Epithelial cell of esophagus (primary cell): ENCODE data around the gene GPR39.

Experiments used
- DNase-seq: peaks from one replicate; pipeline ENCODE4 v3.0.0; 2010; ENCODE audit warnings: low read depth
- H3K4me3 ChIP-seq: 2 replicates; pipeline ENCODE4 v1.5.1; 2011; ENCODE audit warnings: mild to moderate bottlenecking, low read length, control low read depth
- TF ChIP-seq, protein P1 (sequence below): IDR thresholded peaks from 2 replicates; pipeline ENCODE4 v1.5.1; 2011; ENCODE audit warnings: low read depth, mild to moderate bottlenecking, low read length, control low read depth, inconsistent platforms; ENCODE audit not compliant: insufficient read depth; ENCODE audit errors: missing control alignments

The GPR39 gene

DNA sequence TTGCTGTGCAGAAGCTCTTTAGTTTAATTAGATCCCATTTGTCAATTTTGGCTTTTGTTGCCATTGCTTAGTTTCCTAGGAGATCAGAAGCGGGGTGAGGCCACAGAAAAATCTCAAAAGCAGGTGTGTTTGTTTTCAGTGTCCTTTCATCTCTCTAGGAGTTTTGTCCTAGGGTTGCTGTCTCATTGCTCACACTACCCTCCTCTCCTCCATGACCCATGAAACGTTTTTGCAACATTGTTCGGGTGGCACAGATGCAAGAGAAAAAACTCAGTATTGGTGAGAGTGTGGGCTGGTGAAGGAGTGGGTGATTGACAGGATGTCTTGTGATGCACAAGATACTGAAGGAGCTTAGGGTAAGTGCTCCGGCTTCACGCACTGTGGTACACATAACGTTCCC is 149.8 kb downstream of the GPR39 start:
- no peak for DNase-seq
- TF ChIP-seq, protein P1, sequence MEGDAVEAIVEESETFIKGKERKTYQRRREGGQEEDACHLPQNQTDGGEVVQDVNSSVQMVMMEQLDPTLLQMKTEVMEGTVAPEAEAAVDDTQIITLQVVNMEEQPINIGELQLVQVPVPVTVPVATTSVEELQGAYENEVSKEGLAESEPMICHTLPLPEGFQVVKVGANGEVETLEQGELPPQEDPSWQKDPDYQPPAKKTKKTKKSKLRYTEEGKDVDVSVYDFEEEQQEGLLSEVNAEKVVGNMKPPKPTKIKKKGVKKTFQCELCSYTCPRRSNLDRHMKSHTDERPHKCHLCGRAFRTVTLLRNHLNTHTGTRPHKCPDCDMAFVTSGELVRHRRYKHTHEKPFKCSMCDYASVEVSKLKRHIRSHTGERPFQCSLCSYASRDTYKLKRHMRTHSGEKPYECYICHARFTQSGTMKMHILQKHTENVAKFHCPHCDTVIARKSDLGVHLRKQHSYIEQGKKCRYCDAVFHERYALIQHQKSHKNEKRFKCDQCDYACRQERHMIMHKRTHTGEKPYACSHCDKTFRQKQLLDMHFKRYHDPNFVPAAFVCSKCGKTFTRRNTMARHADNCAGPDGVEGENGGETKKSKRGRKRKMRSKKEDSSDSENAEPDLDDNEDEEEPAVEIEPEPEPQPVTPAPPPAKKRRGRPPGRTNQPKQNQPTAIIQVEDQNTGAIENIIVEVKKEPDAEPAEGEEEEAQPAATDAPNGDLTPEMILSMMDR: no peak
- no peak overlapping the region for H3K4me3 ChIP-seq

- TF ChIP-seq, protein P1: no peak
- no peak for DNase-seq
- H3K4me3 ChIP-seq: no peak overlapping the region
Measured at GRCh38 chr2:132567682-132568081, 151.1 kb downstream of the GPR39 start.

- no peak overlapping the region for H3K4me3 ChIP-seq
- TF ChIP-seq, protein P1: no peak
- DNase-seq: no peak
Measured at GRCh38 chr2:132568656-132569055, 152.1 kb downstream of the GPR39 start.

DNA sequence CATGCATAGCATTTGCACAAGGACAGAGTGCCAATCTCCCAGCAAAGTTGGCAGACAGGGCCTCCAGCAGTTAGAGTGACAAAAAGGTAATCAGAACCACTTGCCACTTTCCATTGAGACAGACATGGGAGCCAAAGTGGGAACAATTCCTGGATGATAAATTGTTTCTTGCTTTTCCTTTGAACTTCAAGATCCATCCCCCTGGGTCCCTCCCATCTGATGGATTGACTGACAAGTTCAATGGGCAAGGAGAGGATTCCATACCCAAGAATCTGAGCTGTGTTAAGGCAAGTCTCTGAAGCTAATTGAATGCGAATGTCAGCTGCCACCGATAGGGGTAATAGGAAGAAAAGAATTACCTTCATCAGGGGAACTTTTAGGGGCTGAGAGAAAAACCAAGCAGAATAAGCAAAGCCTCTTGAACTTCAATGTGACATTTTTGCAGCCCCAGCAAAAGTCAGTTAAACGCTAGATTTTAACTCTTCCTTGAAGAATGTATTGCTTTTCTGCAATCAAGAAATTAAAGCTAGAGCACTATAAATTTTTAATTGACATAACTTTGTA is 156.9 kb downstream of the GPR39 start:
- no peak for DNase-seq
- H3K4me3 ChIP-seq: no peak overlapping the region
- TF ChIP-seq, protein P1: no peak

- no peak overlapping the region for H3K4me3 ChIP-seq
- DNase-seq: no peak
- TF ChIP-seq, protein P1: no peak
Measured at GRCh38 chr2:132577686-132578085, 161.1 kb downstream of the GPR39 start.

DNA sequence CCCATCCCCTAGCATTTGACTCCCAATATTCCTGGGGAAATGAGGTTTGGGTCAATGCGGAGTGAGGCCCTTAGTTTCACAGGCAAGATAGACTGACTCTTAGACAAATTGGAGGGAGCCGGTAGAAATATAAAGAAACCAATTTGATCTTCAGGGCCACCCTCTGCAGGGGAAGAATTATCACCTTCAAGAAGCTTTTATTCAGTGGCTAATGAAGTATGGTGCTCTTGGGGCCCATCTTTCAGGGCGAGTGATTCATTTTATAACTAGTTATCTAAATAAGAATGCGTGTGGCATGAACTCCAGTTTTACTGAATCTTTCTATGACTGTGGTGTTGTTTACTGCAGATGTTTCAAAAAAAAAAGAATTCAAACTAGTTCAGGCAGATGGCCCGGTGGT is 165.0 kb downstream of the GPR39 start:
- no peak for DNase-seq
- TF ChIP-seq, protein P1: no peak
- H3K4me3 ChIP-seq: no peak overlapping the region

GRCh38 chr2:132581991-132582738 is 165.6 kb downstream of the GPR39 start:
- DNase-seq: peak; percentile 58
- H3K4me3 ChIP-seq: no peak overlapping the region
- TF ChIP-seq, protein P1: no peak
